RWPE2 (cell line): ENCODE results near the gene TMEM108.

ENCODE experiments used
- ATAC-seq: fragments of 200-7000 bp; cut with Tn5 transposase; 3 replicates; pipeline ENCODE4 v1.9.1; 2021; ENCODE audit warnings: low read depth
- DNase-seq: peaks from one replicate; pipeline ENCODE4 v3.0.0-alpha.2; 2020; ENCODE audit warnings: low spot score
- H3K27ac ChIP-seq: fragments of 450-650 bp; 2 replicates; pipeline ENCODE4 v1.5.1; 2017; ENCODE audit warnings: mild to moderate bottlenecking; ENCODE audit not compliant: poor library complexity, severe bottlenecking
- H3K27me3 ChIP-seq: fragments of 250-450 bp; sonication (Bioruptor Pico); 2 replicates; pipeline ENCODE4 v1.5.1; 2021; ENCODE audit warnings: mild to moderate bottlenecking, moderate library complexity; ENCODE audit not compliant: insufficient read depth, poor library complexity, severe bottlenecking
- H3K36me3 ChIP-seq: fragments of 250-450 bp; sonication (Bioruptor Pico); 2 replicates; pipeline ENCODE4 v1.5.1; 2020; ENCODE audit warnings: low read depth, mild to moderate bottlenecking, moderate library complexity
- H3K4me1 ChIP-seq: fragments of 250-450 bp; sonication (Bioruptor Pico); 2 replicates; pipeline ENCODE4 v1.5.1; 2021; ENCODE audit warnings: mild to moderate bottlenecking, moderate library complexity; ENCODE audit not compliant: insufficient read depth, poor library complexity, severe bottlenecking
- H3K4me3 ChIP-seq: fragments of 250-450 bp; sonication (Bioruptor Pico); 2 replicates; pipeline ENCODE4 v1.5.1; 2021; ENCODE audit warnings: mild to moderate bottlenecking, moderate library complexity; ENCODE audit not compliant: severe bottlenecking
- H3K9me3 ChIP-seq: fragments of 250-450 bp; sonication (Bioruptor Pico); 2 replicates; pipeline ENCODE4 v1.5.1; 2021; ENCODE audit warnings: mild to moderate bottlenecking, moderate library complexity; ENCODE audit not compliant: severe bottlenecking
- CTCF ChIP-seq: fragments of 450-650 bp; IDR thresholded peaks from one replicate; pipeline ENCODE4 v1.5.1; 2017; ENCODE audit warnings: mild to moderate bottlenecking, moderate library complexity; ENCODE audit not compliant: poor library complexity, severe bottlenecking

Gene TMEM108

DNA sequence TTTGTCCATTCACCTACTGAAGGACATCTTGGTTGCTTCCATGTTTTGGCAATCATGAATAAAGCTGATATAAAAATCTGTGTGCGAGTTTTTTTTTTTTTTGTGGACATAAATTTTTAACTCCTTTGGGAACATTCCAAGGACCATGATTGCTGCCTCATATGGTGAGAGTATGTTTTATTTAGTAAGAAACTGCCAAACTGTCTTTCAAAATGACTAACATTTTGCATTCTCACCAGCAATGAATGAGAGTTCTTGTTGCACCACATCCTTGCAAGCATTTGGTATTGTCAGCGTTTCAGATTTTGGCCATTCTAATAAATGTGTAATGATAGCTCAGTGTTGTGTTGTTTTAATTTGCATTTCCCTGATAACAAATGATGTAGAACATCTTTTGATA, 12.7 kb downstream of the TMEM108 start:
- no peak overlapping the region for H3K4me3 ChIP-seq
- no peaks in the 10 kb centered on the region for H3K36me3 ChIP-seq
- no peaks in the 10 kb centered on the region for H3K4me1 ChIP-seq
- DNase-seq = no peak
- H3K9me3 ChIP-seq = no peaks in the 10 kb centered on the region
- ATAC-seq = no peak
- TF ChIP-seq CTCF = no peak
- peaks cover 4% of the 10 kb centered on the region for H3K27me3 ChIP-seq
- no peak overlapping the region for H3K27ac ChIP-seq

GRCh38 chr3:133053532-133053931, 15.3 kb downstream of the TMEM108 start:
- Histone ChIP-seq H3K27ac (no peak overlapping the region), H3K9me3 (no peaks in the 10 kb centered on the region), H3K4me1 (no peaks in the 10 kb centered on the region), H3K36me3 (no peaks in the 10 kb centered on the region), H3K4me3 (no peak overlapping the region), H3K27me3 (no peaks in the 10 kb centered on the region)
- no peak for DNase-seq
- TF ChIP-seq CTCF = no peak
- ATAC-seq = no peak

- no peaks in the 10 kb centered on the region for H3K36me3 ChIP-seq
- no peak for ATAC-seq
- no peaks in the 10 kb centered on the region for H3K27me3 ChIP-seq
- no peak overlapping the region for H3K27ac ChIP-seq
- no peak for TF ChIP-seq CTCF
- DNase-seq = no peak
- no peak overlapping the region for H3K4me3 ChIP-seq
- H3K4me1 ChIP-seq = no peaks in the 10 kb centered on the region
- no peaks in the 10 kb centered on the region for H3K9me3 ChIP-seq
These were observed 16.4 kb downstream of the TMEM108 start for GRCh38 chr3:133054586-133054985.

DNA sequence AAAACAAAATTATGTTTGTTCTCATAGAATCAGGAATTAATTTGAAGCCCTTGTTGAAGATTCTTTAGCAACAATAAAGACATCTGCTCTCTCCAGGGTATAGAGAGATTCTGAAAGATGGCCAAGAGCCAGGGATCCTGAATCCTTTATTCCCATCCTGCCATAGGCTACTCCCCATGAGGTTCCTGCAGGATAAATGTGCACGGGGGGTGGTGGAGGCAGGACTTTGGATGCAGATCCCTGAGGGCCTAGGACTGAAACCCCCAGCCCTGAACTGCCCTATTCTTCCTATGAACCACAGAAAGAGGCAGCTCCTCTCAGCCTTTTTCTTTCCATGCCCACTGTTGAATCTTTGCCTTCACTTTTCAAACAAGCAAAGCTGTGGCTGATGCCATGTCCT, 17.1 kb downstream of the TMEM108 start:
- Histone ChIP-seq H3K4me3 (no peak overlapping the region), H3K9me3 (no peaks in the 10 kb centered on the region), H3K27ac (no peak overlapping the region), H3K36me3 (no peaks in the 10 kb centered on the region), H3K4me1 (no peaks in the 10 kb centered on the region), H3K27me3 (no peaks in the 10 kb centered on the region)
- DNase-seq (no peak), ATAC-seq (no peak)
- no peak for TF ChIP-seq CTCF

DNA sequence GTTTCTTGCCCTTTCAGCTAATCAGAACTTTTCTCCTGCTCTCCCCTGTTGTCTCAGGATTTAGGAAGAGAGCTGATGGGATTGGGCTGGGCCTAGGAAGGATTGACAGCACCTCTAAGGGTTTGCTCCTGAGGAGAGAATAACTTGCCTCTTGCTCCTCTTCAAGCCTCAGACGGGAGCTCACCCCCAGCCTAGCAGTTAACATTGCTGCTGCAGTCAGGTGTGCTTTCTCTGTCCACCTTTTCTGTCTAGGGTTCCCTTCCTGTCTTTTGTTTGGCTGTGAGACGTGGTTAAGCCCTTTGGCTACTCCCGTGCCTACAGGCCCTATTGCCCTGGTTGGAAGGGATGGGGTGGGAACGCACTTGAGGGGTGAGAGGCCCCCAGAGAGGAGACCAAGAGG, 20.1 kb downstream of the TMEM108 start:
- ATAC-seq = no peak
- TF ChIP-seq CTCF = no peak
- H3K4me3 ChIP-seq = no peak overlapping the region

More for the DNA sequence above, 20.1 kb downstream of the TMEM108 start:
- H3K9me3 ChIP-seq = no peaks in the 10 kb centered on the region
- no peak overlapping the region for H3K27ac ChIP-seq
- H3K36me3 ChIP-seq = no peaks in the 10 kb centered on the region
- H3K27me3 ChIP-seq = no peaks in the 10 kb centered on the region
- H3K4me1 ChIP-seq = no peaks in the 10 kb centered on the region
- no peak for DNase-seq
